Aorta (tissue), 5 donors: ENCODE measurements around the gene FBP1. TPM values are rescaled to one million over a fixed set of nuclear protein-coding genes. Genes with fewer than 3 reads are reported as not detected.

ENCODE experiments used
- ATAC-seq: fragments of 200-7000 bp; cut with Tn5 transposase; one replicate; pipeline ENCODE4 v1.9.1; 2022; ENCODE audit warnings: moderate library complexity; ENCODE audit not compliant: low FRiP score
- DNase-seq, 2 donors: peaks; one replicate each; pipeline ENCODE4 v3.0.0-alpha.2; 2020
- H3K27ac ChIP-seq, 2 donors: one replicate each; pipeline ENCODE4 v1.5.1; 2013; ENCODE audit warnings: low read length in 2 of 2, mild to moderate bottlenecking in 2 of 2, moderate library complexity in 2 of 2, control low read depth in 1 of 2, inconsistent platforms in 1 of 2, low read depth in 1 of 2
- H3K27me3 ChIP-seq, 2 donors: one replicate each; pipeline ENCODE4 v1.6.1; 2013; ENCODE audit warnings: control low read depth in 1 of 2, low read length in 1 of 2, mild to moderate bottlenecking in 1 of 2, moderate library complexity in 1 of 2; ENCODE audit not compliant: insufficient read depth in 2 of 2, control insufficient read depth in 1 of 2
- H3K36me3 ChIP-seq, 2 donors: one replicate each; pipeline ENCODE4 v1.6.1; 2013; ENCODE audit warnings: control low read depth in 1 of 2, low read length in 1 of 2, mild to moderate bottlenecking in 1 of 2; ENCODE audit not compliant: insufficient read depth in 2 of 2, control insufficient read depth in 1 of 2
- H3K4me1 ChIP-seq, 2 donors: one replicate each; pipeline ENCODE4 v1.6.1; 2013; ENCODE audit warnings: low read length in 2 of 2, control low read depth in 1 of 2, mild to moderate bottlenecking in 1 of 2, moderate library complexity in 1 of 2; ENCODE audit not compliant: insufficient read depth in 2 of 2, control insufficient read depth in 1 of 2
- H3K4me3 ChIP-seq, 2 donors: one replicate each; pipeline ENCODE4 v1.5.1; 2013; ENCODE audit warnings: low read length in 2 of 2, control low read depth in 1 of 2, mild to moderate bottlenecking in 1 of 2
- H3K9me3 ChIP-seq: one replicate; pipeline ENCODE4 v1.6.1; 2013; ENCODE audit warnings: mild to moderate bottlenecking, low read length; ENCODE audit not compliant: control insufficient read depth
- WGBS, 2 donors: extraction: QIAGEN DNeasy Blood & Tissue Kit; methylation state at CpG; one replicate each; pipeline ENCODE4 v1.1.7; 2013; 5-methylcytosine and 5-hydroxymethylcytosine counted together
- intact Hi-C, 2 donors: fragments of 100-400 bp; cut with DNase I; formaldehyde crosslinking; loops; one replicate each; pipeline versions ENCODE4 v1.14.2 to v1.15.0; 2022
- polyA plus RNA-seq, 2 donors: library from polyadenylated mRNA; stranded (reverse); fragments of 200-250 nt; gene quantifications; one replicate each; pipeline ENCODE4 v1.2.3, GENCODE V29; 2013
- total RNA-seq, 2 donors: library from RNA; stranded (reverse); fragmentation: NEBNext Ultra II Directional; extraction: Animal tissue kit (Norgen Biotek cat#: 25700); gene quantifications; one replicate each; pipeline ENCODE4 v1.2.1, GENCODE V29; 2021
- donor health status: healthy with polysubstance abuse.
- donor health status: Bipolar disorder and iron deficiency.
- donor health status: DM: no; HTN: no; CAD: no.
- donor health status: DM: no; HTN: no; CAD: no.
- donor health status: DM: yes; HTN: yes; CAD: no.

FBP1 gene
- total and polyA plus RNA-seq, 4 donors: 2.0 to 87.4 (median 5.7) TPM

GRCh38 chr9:94676446-94677131 is 37.3 kb upstream of the FBP1 start:
- intact Hi-C loops: loop anchor here in 1 of 2 donors (5.0 kb wide), 1 partner anchor 106 kb away; no protein-coding TSS in a partner anchor
- H3K4me3 ChIP-seq: no peak overlapping the region
- DNase-seq (no peak), ATAC-seq (no peak)
- H3K27ac ChIP-seq: no peak overlapping the region
- no peaks in the 10 kb centered on the region for H3K27me3 ChIP-seq
- H3K4me1 ChIP-seq: peaks cover 0 to 4% of the 10 kb centered on the region in 2 donors
- H3K36me3 ChIP-seq: no peaks in the 10 kb centered on the region
- no peaks in the 10 kb centered on the region for H3K9me3 ChIP-seq
- 73 to 75% methylated on average over 9 of the region's 9 CpGs for WGBS, 2 donors

GRCh38 chr9:94675008-94675881 is 35.9 kb upstream of the FBP1 start:
- Histone ChIP-seq H3K4me1 (peaks cover 0 to 4% of the 10 kb centered on the region in 2 donors), H3K27ac (peak overlapping the region; percentile 35 to 74), H3K9me3 (no peaks in the 10 kb centered on the region), H3K27me3 (no peaks in the 10 kb centered on the region), H3K36me3 (no peaks in the 10 kb centered on the region), H3K4me3 (no peak overlapping the region)
- intact Hi-C loops: loop anchor here in 1 of 2 donors (5.0 kb wide), 1 partner anchor 107 kb away; no protein-coding TSS in a partner anchor
- WGBS, 2 donors: 3 to 4% methylated on average over 7 of the region's 7 CpGs
- ATAC-seq: peak; percentile 78
- no peak for DNase-seq

- DNase-seq (no peak), ATAC-seq (no peak)
- H3K27ac ChIP-seq: peak overlapping the region in 1 of 2 donors; percentile 43
- intact Hi-C loops: no loop called here
- H3K4me3 ChIP-seq: no peak overlapping the region
- H3K4me1 ChIP-seq: peaks cover 0 to 4% of the 10 kb centered on the region in 2 donors
- no peaks in the 10 kb centered on the region for H3K36me3 ChIP-seq
- WGBS, 2 donors: 11 to 14% methylated on average over 2 of the region's 2 CpGs
- no peaks in the 10 kb centered on the region for H3K9me3 ChIP-seq
- no peaks in the 10 kb centered on the region for H3K27me3 ChIP-seq
Measured at GRCh38 chr9:94672811-94673487, 33.6 kb upstream of the FBP1 start.

GRCh38 chr9:94668928-94669729 is 29.8 kb upstream of the FBP1 start:
- Histone ChIP-seq H3K27ac (no peak overlapping the region), H3K4me1 (no peaks in the 10 kb centered on the region), H3K4me3 (peak overlapping the region; percentile 34 to 56), H3K27me3 (no peaks in the 10 kb centered on the region), H3K36me3 (no peaks in the 10 kb centered on the region), H3K9me3 (no peaks in the 10 kb centered on the region)
- WGBS, 2 donors: 16 to 17% methylated on average over 17 of the region's 17 CpGs
- DNase-seq (peak; percentile 72 to 83), ATAC-seq (peak; percentile 79)
- intact Hi-C loops: loop anchor here (5.0 kb wide), 2 partner anchors 458 to 598 kb away; no protein-coding TSS in a partner anchor

GRCh38 chr9:94668418-94668927 is 29.2 kb upstream of the FBP1 start:
- intact Hi-C loops: loop anchor here (5.0 kb wide), 2 partner anchors 459 to 599 kb away; no protein-coding TSS in a partner anchor
- Histone ChIP-seq H3K4me1 (no peaks in the 10 kb centered on the region), H3K27ac (no peak overlapping the region), H3K27me3 (no peaks in the 10 kb centered on the region), H3K36me3 (no peaks in the 10 kb centered on the region), H3K4me3 (no peak overlapping the region), H3K9me3 (no peaks in the 10 kb centered on the region)
- ATAC-seq: no peak
- no peak for DNase-seq
- 43 to 46% methylated on average over 6 of the region's 6 CpGs for WGBS, 2 donors

- no peak for ATAC-seq
Measured at GRCh38 chr9:94666364-94667099, 27.2 kb upstream of the FBP1 start.

GRCh38 chr9:94665613-94666012 is 26.3 kb upstream of the FBP1 start:
- no peaks in the 10 kb centered on the region for H3K27me3 ChIP-seq
- intact Hi-C loops: loop anchor here (5.0 kb wide), 2 partner anchors 462 to 602 kb away; no protein-coding TSS in a partner anchor
- no peak overlapping the region for H3K27ac ChIP-seq
- no peaks in the 10 kb centered on the region for H3K36me3 ChIP-seq
- no peaks in the 10 kb centered on the region for H3K4me1 ChIP-seq
- no peak for ATAC-seq
- H3K4me3 ChIP-seq: no peak overlapping the region
- no peaks in the 10 kb centered on the region for H3K9me3 ChIP-seq
- 82 to 90% methylated on average over 3 of the region's 3 CpGs for WGBS, 2 donors
- no peak for DNase-seq

More at GRCh38 chr9:94666364-94667099, 27.2 kb upstream of the FBP1 start:
- H3K4me3 ChIP-seq: no peak overlapping the region
- no peak overlapping the region for H3K27ac ChIP-seq
- no peaks in the 10 kb centered on the region for H3K36me3 ChIP-seq
- H3K27me3 ChIP-seq: no peaks in the 10 kb centered on the region
- intact Hi-C loops: loop anchor here (5.0 kb wide), 2 partner anchors 461 to 601 kb away; no protein-coding TSS in a partner anchor
- 85 to 86% methylated on average over 14 of the region's 14 CpGs for WGBS, 2 donors
- H3K4me1 ChIP-seq: no peaks in the 10 kb centered on the region
- no peaks in the 10 kb centered on the region for H3K9me3 ChIP-seq
- no peak for DNase-seq
